SKM-1 treated with dmso at 0.1 percent for 144 hours (cell line): ENCODE data around the gene PORCN.
"Not testable (repeated sequence)": the region's sequence is repeated elsewhere in the genome, so short reads cannot be mapped to it uniquely, and the experiment has no call there.

ENCODE experiments used
- DNase-seq: peaks from one replicate; lab custom pipeline; 2025; ENCODE audit not compliant: unreplicated experiment; lab: John Stamatoyannopoulos, UW

Gene PORCN

GRCh38 chrX:48539345-48540027 is 30.7 kb downstream of the PORCN start, which contains the start of gene TBC1D25:
Gene TBC1D25 (plus strand): TSS chrX:48539714. CDS start chrX:48539798, 84 bp downstream.
- DNase-seq, result peak; percentile 86

GRCh38 chrX:48540028-48540375 is 31.2 kb downstream of the PORCN start:
- peak; percentile 14 for DNase-seq

GRCh38 chrX:48540480-48540879 is 31.7 kb downstream of the PORCN start:
- DNase-seq, result no peak

- no peak for DNase-seq
Observed at GRCh38 chrX:48541140-48541814, 32.5 kb downstream of the PORCN start.

GRCh38 chrX:48548871-48549270 is 40.1 kb downstream of the PORCN start:
- no peak for DNase-seq

- DNase-seq, result not testable (repeated sequence)
Observed at GRCh38 chrX:48555731-48556325, 47.0 kb downstream of the PORCN start.

- no peak for DNase-seq
Observed at GRCh38 chrX:48558271-48558670, 49.5 kb downstream of the PORCN start.

GRCh38 chrX:48559636-48560035 is 50.8 kb downstream of the PORCN start:
- no peak for DNase-seq

- DNase-seq, result no peak
Observed at GRCh38 chrX:48560056-48560455, 51.3 kb downstream of the PORCN start.

GRCh38 chrX:48560681-48561080 is 51.9 kb downstream of the PORCN start:
- DNase-seq, result no peak

GRCh38 chrX:48569958-48570357 is 61.2 kb downstream of the PORCN start:
- DNase-seq, result no peak
